CD8-positive, alpha-beta memory T cell (primary cell): ENCODE measurements around the gene IDH2. TPM values are rescaled to one million over a fixed set of nuclear protein-coding genes. Genes with fewer than 3 reads are reported as not detected.
A peak's percentile ranks its signal among the peaks of the same experiment; 100 is the strongest.

Experiments
- CTCF ChIA-PET: fragments of 350-600 bp; sonication (Branson Sonifier 250); formaldehyde crosslinking; loops from one replicate; lab custom pipeline; 2021; ENCODE audit warnings: antibody characterized with exemption; lab: Charles Lee
- POLR2A ChIA-PET: fragments of 350-600 bp; sonication (Branson Sonifier 250); formaldehyde crosslinking; loops from one replicate; lab custom pipeline; 2021; ENCODE audit warnings: antibody characterized with exemption; lab: Charles Lee
- DNase-seq, 5 donors: peaks; one replicate each; pipeline versions ENCODE4 v3.0.0 to v3.0.0-alpha.2; 2020 to 2022; ENCODE audit warnings: mixed read lengths in 1 of 5
- H3K27ac ChIP-seq: one replicate; pipeline ENCODE4 v1.7.0; 2013; ENCODE audit warnings: low read depth, mild to moderate bottlenecking, low read length, moderate library complexity
- H3K27me3 ChIP-seq: 2 replicates; pipeline ENCODE4 v1.7.0; 2013; ENCODE audit warnings: low read length, mild to moderate bottlenecking; ENCODE audit not compliant: insufficient read depth, poor library complexity, severe bottlenecking
- H3K36me3 ChIP-seq: 2 replicates; pipeline ENCODE4 v1.7.0; 2013; ENCODE audit warnings: mild to moderate bottlenecking, low read length, moderate library complexity; ENCODE audit not compliant: insufficient read depth
- H3K4me1 ChIP-seq: 2 replicates; pipeline ENCODE4 v1.7.0; 2013; ENCODE audit warnings: mild to moderate bottlenecking, low read length, moderate library complexity; ENCODE audit not compliant: insufficient read depth
- H3K4me3 ChIP-seq: 2 replicates; pipeline ENCODE4 v1.7.0; 2013; ENCODE audit warnings: mild to moderate bottlenecking, low read length
- H3K9me3 ChIP-seq: 2 replicates; pipeline ENCODE4 v1.7.0; 2013; ENCODE audit warnings: mild to moderate bottlenecking, low read length
- H3K27ac Mint-ChIP-seq, 8 donors: one replicate each; pipeline ENCODE4 v1.8.0; 2020 to 2021; ENCODE audit warnings: mixed read lengths in 8 of 8, mild to moderate bottlenecking in 6 of 8, inconsistent platforms in 3 of 8, moderate library complexity in 3 of 8
- H3K27me3 Mint-ChIP-seq, 2 donors: one replicate each; pipeline ENCODE4 v1.8.0; 2020 to 2021; ENCODE audit warnings: mixed read lengths in 2 of 2, mild to moderate bottlenecking in 1 of 2, moderate library complexity in 1 of 2
- H3K36me3 Mint-ChIP-seq, 3 donors: one replicate each; pipeline ENCODE4 v1.8.0; 2020 to 2021; ENCODE audit warnings: mixed read lengths in 3 of 3, inconsistent platforms in 1 of 3, mild to moderate bottlenecking in 1 of 3
- H3K4me1 Mint-ChIP-seq, 3 donors: one replicate each; pipeline ENCODE4 v1.8.0; 2020 to 2021; ENCODE audit warnings: mixed read lengths in 3 of 3, inconsistent platforms in 1 of 3, mild to moderate bottlenecking in 1 of 3
- H3K4me3 Mint-ChIP-seq, 7 donors: one replicate each; pipeline ENCODE4 v1.8.0; 2020 to 2021; ENCODE audit warnings: mixed read lengths in 7 of 7, mild to moderate bottlenecking in 6 of 7, moderate library complexity in 4 of 7, inconsistent platforms in 2 of 7
- H3K9me3 Mint-ChIP-seq, 5 donors: one replicate each; pipeline ENCODE4 v1.8.0; 2020 to 2022; ENCODE audit warnings: mixed read lengths in 5 of 5, mild to moderate bottlenecking in 3 of 5, moderate library complexity in 2 of 5, inconsistent platforms in 1 of 5
- polyA plus RNA-seq: library from polyadenylated mRNA; unstranded; fragments of 300-500 nt; fragmentation: Illumina TruSeq; gene quantifications from one replicate; pipeline ENCODE4 v1.2.3, GENCODE V29; 2021
- total RNA-seq, 2 experiments: library from RNA; stranded (reverse); gene quantifications; one replicate each; pipeline ENCODE4 v1.2.3, GENCODE V29; 2021

Gene IDH2
- total and polyA plus RNA-seq, 3 experiments from 2014 or later, result 72.8 to 148 (median 73.8) TPM

GRCh38 chr15:90064911-90065681 is 37.2 kb downstream of the IDH2 start:
- peaks cover 25% of the 10 kb centered on the region for H3K4me1 ChIP-seq
- POLR2A ChIA-PET, result no interaction called here
- no peaks in the 10 kb centered on the region for H3K27me3 Mint-ChIP-seq
- peaks cover 0 to 24% (median 3%) of the 10 kb centered on the region in 3 donors for H3K36me3 Mint-ChIP-seq
- H3K36me3 ChIP-seq, result no peaks in the 10 kb centered on the region
- H3K4me3 ChIP-seq, result no peak overlapping the region
- no peak overlapping the region for H3K27ac ChIP-seq
- no peak overlapping the region for H3K4me3 Mint-ChIP-seq
- no peaks in the 10 kb centered on the region for H3K9me3 ChIP-seq
- H3K27ac Mint-ChIP-seq, result peak overlapping the region in 2 of 8 donors; percentile 26 to 47
- H3K27me3 ChIP-seq, result no peaks in the 10 kb centered on the region
- no peaks in the 10 kb centered on the region for H3K9me3 Mint-ChIP-seq
- CTCF ChIA-PET, result no interaction called here
- DNase-seq, result no peak
- H3K4me1 Mint-ChIP-seq, result peaks cover 14 to 21% (median 19%) of the 10 kb centered on the region in 3 donors

DNA sequence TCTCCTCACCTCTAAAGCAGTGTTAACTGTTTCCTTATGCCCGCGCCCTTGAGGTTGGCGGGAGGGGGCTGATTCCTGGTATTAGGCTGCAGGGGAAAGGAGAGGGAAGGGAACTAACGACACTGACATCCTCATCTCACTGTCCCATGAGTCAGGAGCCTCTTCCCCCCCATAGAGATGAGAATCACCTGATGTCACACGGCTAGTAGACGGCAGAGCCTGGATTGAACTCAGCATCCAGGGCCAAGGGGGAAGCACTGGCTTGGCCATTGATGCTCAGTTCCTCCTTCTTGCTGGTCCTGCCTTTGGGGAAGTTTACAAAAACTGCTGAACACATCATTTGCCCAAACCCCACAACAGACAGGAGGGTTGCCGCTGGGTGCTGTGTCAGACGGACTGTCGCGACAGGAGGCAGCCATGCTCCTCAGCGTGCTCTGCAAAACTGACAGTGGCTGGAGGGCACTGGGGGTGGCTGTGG is 38.5 kb downstream of the IDH2 start:
- DNase-seq, result no peak
- H3K36me3 ChIP-seq, result no peaks in the 10 kb centered on the region
- H3K27ac ChIP-seq, result no peak overlapping the region
- Mint-ChIP-seq H3K4me3 (no peak overlapping the region), H3K9me3 (no peaks in the 10 kb centered on the region), H3K27me3 (no peaks in the 10 kb centered on the region), H3K27ac (peak overlapping the region in 4 of 8 donors; percentile 29 to 68 (median 50)), H3K4me1 (peaks cover 26 to 34% (median 32%) of the 10 kb centered on the region in 3 donors), H3K36me3 (peaks cover 0 to 16% (median 3%) of the 10 kb centered on the region in 3 donors)
- H3K4me3 ChIP-seq, result no peak overlapping the region
- peaks cover 36% of the 10 kb centered on the region for H3K4me1 ChIP-seq
- POLR2A ChIA-PET, result no interaction called here
- H3K27me3 ChIP-seq, result no peaks in the 10 kb centered on the region
- no peaks in the 10 kb centered on the region for H3K9me3 ChIP-seq
- CTCF ChIA-PET, result no interaction called here

DNA sequence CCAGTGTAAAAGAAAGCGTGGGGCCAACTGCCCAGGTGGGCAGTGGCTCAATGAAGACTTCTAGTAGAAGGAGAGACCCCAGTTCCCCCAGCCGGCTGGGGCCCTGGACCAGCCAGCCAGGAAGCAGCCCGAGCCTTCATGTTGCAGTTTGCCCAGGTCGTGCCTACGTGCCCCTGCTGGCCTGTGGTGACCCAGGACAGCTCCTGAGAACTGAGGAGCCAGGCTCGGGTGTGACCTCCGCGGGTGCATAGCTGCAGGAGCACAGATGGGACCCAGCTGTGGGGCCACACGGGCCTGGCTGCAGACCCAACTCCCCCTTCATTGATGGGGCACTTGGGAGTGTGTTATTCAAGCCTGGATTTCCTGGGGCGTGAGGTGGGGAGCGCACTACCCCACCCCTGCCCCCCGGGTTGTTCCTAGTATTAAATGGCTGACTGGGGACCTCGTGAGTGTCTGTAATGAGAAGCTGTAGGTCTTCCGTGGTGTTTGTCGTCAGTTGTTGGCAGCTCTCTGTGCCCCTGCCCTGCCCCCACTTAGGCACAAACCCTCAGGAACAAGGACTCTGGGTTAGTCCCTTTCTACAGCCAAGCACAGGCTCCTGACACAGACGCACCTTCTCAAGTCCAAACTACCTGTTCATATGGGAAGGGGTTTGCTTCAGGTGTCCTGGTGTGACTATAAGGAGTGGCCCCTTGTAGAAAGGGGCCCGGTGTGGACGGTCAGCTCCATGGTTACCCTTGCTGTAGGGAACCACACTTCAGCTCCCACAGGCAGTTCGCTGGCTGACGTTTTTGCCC is 39.1 kb downstream of the IDH2 start:
- DNase-seq, result no peak
- Mint-ChIP-seq H3K4me1 (peaks cover 29 to 40% (median 38%) of the 10 kb centered on the region in 3 donors), H3K27me3 (no peaks in the 10 kb centered on the region), H3K4me3 (peak overlapping the region in 2 of 7 donors; percentile 38 to 59), H3K9me3 (no peaks in the 10 kb centered on the region), H3K27ac (peak overlapping the region in 6 of 8 donors; percentile 32 to 87 (median 68)), H3K36me3 (peaks cover 0 to 12% (median 3%) of the 10 kb centered on the region in 3 donors)
- ChIA-PET POLR2A (interaction anchor here (0.5 kb wide), 1 partner anchor 77 kb away, joined by 3 read pairs; no protein-coding TSS in a partner anchor), CTCF (no interaction called here)
- H3K36me3 ChIP-seq, result no peaks in the 10 kb centered on the region
- peaks cover 38% of the 10 kb centered on the region for H3K4me1 ChIP-seq
- no peak overlapping the region for H3K4me3 ChIP-seq
- no peak overlapping the region for H3K27ac ChIP-seq
- H3K9me3 ChIP-seq, result no peaks in the 10 kb centered on the region
- H3K27me3 ChIP-seq, result no peaks in the 10 kb centered on the region

- H3K4me3 Mint-ChIP-seq, result peak overlapping the region in 3 of 7 donors; percentile 30 to 59 (median 38)
- H3K4me1 Mint-ChIP-seq, result peaks cover 29 to 42% (median 41%) of the 10 kb centered on the region in 3 donors
- ChIA-PET POLR2A (interaction anchor here (0.5 kb wide), 1 partner anchor 76 kb away, joined by 3 read pairs; no protein-coding TSS in a partner anchor), CTCF (no interaction called here)
- H3K27ac Mint-ChIP-seq, result peak overlapping the region in 7 of 8 donors; percentile 65 to 90 (median 76)
- no peaks in the 10 kb centered on the region for H3K9me3 Mint-ChIP-seq
- no peak overlapping the region for H3K4me3 ChIP-seq
- peaks cover 0 to 7% (median 3%) of the 10 kb centered on the region in 3 donors for H3K36me3 Mint-ChIP-seq
- no peaks in the 10 kb centered on the region for H3K9me3 ChIP-seq
- no peaks in the 10 kb centered on the region for H3K27me3 Mint-ChIP-seq
- H3K36me3 ChIP-seq, result no peaks in the 10 kb centered on the region
- no peak overlapping the region for H3K27ac ChIP-seq
- DNase-seq, result peak in 2 of 5 donors; percentile 18 to 23
- H3K27me3 ChIP-seq, result no peaks in the 10 kb centered on the region
- H3K4me1 ChIP-seq, result peaks cover 38% of the 10 kb centered on the region
Observed at GRCh38 chr15:90062462-90062932, 39.8 kb downstream of the IDH2 start.

- peaks cover 29 to 42% (median 41%) of the 10 kb centered on the region in 3 donors for H3K4me1 Mint-ChIP-seq
- peak overlapping the region; percentile 31 for H3K27ac ChIP-seq
- H3K36me3 ChIP-seq, result no peaks in the 10 kb centered on the region
- ChIA-PET CTCF (no interaction called here), POLR2A (no interaction called here)
- no peaks in the 10 kb centered on the region for H3K27me3 ChIP-seq
- H3K27ac Mint-ChIP-seq, result peak overlapping the region in 7 of 8 donors; percentile 54 to 90 (median 76)
- peak overlapping the region in 4 of 7 donors; percentile 12 to 50 (median 21) for H3K4me3 Mint-ChIP-seq
- no peaks in the 10 kb centered on the region for H3K27me3 Mint-ChIP-seq
- H3K9me3 ChIP-seq, result no peaks in the 10 kb centered on the region
- H3K4me1 ChIP-seq, result peaks cover 38% of the 10 kb centered on the region
- DNase-seq, result peak in 4 of 5 donors; percentile 11 to 57 (median 31)
- H3K9me3 Mint-ChIP-seq, result no peaks in the 10 kb centered on the region
- peaks cover 0 to 3% (median 3%) of the 10 kb centered on the region in 3 donors for H3K36me3 Mint-ChIP-seq
- no peak overlapping the region for H3K4me3 ChIP-seq
Observed at GRCh38 chr15:90062023-90062442, 40.2 kb downstream of the IDH2 start.

DNA sequence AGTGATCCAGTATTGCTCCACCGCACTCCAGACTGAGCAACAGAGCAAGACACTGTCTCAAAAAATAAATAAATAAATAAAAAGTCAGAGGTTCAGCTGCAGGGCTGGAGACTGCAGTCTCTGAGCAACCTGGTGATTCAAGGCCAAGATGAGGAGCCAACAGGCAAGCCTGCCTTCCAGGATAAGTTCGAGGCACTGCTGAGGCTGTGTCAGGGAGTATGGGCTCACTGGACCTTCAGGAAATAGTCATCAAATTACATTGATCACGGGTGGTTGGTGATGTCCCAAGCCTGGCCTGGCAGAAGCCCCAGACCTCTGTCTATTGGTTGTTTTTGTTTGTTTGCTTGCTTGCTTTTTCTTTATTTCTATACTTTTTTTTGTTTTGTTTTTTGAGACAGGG is 41.5 kb downstream of the IDH2 start:
- peak overlapping the region in 3 of 8 donors; percentile 76 to 98 (median 78) for H3K27ac Mint-ChIP-seq
- no peaks in the 10 kb centered on the region for H3K36me3 Mint-ChIP-seq

DNA sequence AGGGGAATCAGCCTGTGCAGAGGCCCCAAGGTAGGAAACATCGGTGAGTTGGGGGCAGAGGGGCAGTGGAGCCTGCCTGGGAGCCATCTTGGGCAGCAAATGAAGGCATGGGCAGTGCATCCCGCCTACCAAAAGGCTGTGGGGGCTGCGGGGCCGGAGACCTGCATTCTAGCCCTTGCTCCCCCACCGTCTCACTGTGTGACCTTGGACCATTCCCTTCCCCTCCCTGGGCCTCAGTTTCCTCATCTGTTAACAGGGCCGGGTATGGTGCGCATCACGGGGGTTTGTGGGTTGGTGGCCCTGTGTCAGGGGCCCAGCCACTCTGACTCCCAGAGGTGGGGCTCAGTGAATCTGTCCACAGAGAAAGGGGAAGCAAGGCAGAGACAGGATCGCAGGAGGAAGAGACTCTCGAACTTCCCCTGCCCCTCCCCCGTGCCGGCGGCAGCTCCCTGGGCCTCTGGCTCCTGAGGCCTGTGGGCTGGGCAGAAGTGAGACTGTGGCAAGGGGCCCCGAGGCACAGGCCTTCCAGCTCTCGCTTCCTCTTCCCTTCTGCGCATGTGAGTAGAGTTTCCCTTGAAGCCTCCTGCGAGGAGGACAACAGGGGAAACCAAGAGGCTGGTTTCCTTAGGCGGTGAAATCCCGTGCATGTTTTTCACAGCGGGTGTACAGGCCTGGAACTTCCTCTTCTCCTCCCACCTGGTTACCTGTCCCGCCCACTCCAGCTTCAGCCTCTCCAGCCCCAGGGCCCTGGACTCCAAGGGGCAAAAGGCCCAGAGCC is 42.9 kb downstream of the IDH2 start:
- H3K27ac Mint-ChIP-seq, result peak overlapping the region; percentile 79 to 94 (median 88)
- peak; percentile 28 to 70 (median 52) for DNase-seq
- H3K27me3 ChIP-seq, result no peaks in the 10 kb centered on the region
- H3K27me3 Mint-ChIP-seq, result no peaks in the 10 kb centered on the region
- H3K4me3 Mint-ChIP-seq, result peak overlapping the region in 6 of 7 donors; percentile 26 to 77 (median 52)
- H3K4me1 ChIP-seq, result peaks cover 38% of the 10 kb centered on the region
- POLR2A ChIA-PET, result interaction anchor here (0.6 kb wide), 1 partner anchor 45 kb away, joined by 3 read pairs; no protein-coding TSS in a partner anchor
- H3K4me3 ChIP-seq, result no peak overlapping the region
- peak overlapping the region; percentile 49 for H3K27ac ChIP-seq
- H3K36me3 ChIP-seq, result no peaks in the 10 kb centered on the region
- CTCF ChIA-PET, result interaction anchor here (1.2 to 1.8 kb wide), 3 partner anchors 10 to 174 kb away, joined by 3 to 7 read pairs (median 4); partner anchors contain the start of genes CIB1 and GDPGP1
- no peaks in the 10 kb centered on the region for H3K9me3 Mint-ChIP-seq
- H3K36me3 Mint-ChIP-seq, result no peaks in the 10 kb centered on the region
- peaks cover 31 to 49% (median 44%) of the 10 kb centered on the region in 3 donors for H3K4me1 Mint-ChIP-seq
- H3K9me3 ChIP-seq, result no peaks in the 10 kb centered on the region

More for the DNA sequence above, 41.5 kb downstream of the IDH2 start:
- peak overlapping the region; percentile 31 for H3K27ac ChIP-seq
- H3K36me3 ChIP-seq, result no peaks in the 10 kb centered on the region
- no peak overlapping the region for H3K4me3 ChIP-seq
- Mint-ChIP-seq H3K9me3 (no peaks in the 10 kb centered on the region), H3K27me3 (no peaks in the 10 kb centered on the region), H3K4me3 (no peak overlapping the region), H3K4me1 (peaks cover 29 to 42% (median 41%) of the 10 kb centered on the region in 3 donors)
- DNase-seq, result no peak
- no peaks in the 10 kb centered on the region for H3K27me3 ChIP-seq
- peaks cover 38% of the 10 kb centered on the region for H3K4me1 ChIP-seq
- CTCF ChIA-PET, result interaction anchor here (1.8 kb wide), 1 partner anchor 10 kb away, joined by 7 read pairs; no protein-coding TSS in a partner anchor
- no peaks in the 10 kb centered on the region for H3K9me3 ChIP-seq
- POLR2A ChIA-PET, result interaction anchor here (0.6 kb wide), 1 partner anchor 181 kb away, joined by 4 read pairs; no protein-coding TSS in a partner anchor
